Liver (tissue), 3 donors: Measurements from ENCODE around the gene SNX10.

Experiments used
- ATF3 ChIP-seq: IDR thresholded peaks from 2 replicates; pipeline ENCODE4 v1.6.1; 2016; ENCODE audit warnings: antibody characterized with exemption
- CTCF ChIP-seq: fragments of 150-350 bp; IDR thresholded peaks from 2 replicates; pipeline ENCODE4 v1.5.1; 2017; ENCODE audit warnings: improper control_type of control experiment, low read depth, low read length; ENCODE audit not compliant: missing input control
- REST ChIP-seq: IDR thresholded peaks from 2 replicates; pipeline ENCODE4 v1.6.1; 2016; ENCODE audit warnings: antibody characterized with exemption, mild to moderate bottlenecking
- SP1 ChIP-seq: IDR thresholded peaks from 2 replicates; pipeline ENCODE4 v1.6.1; 2018; ENCODE audit warnings: antibody characterized with exemption, mild to moderate bottlenecking
- TAF1 ChIP-seq: conservative IDR thresholded peaks from 2 replicates; pipeline ENCODE4 v1.6.1; 2016; ENCODE audit warnings: antibody characterized with exemption, mild to moderate bottlenecking
- ZBTB33 ChIP-seq: IDR thresholded peaks from 2 replicates; pipeline ENCODE4 v1.6.1; 2016; ENCODE audit warnings: antibody characterized with exemption
- donor health status: healthy.
- donor health status: healthy.

GRCh38 chr7:26267601-26268166 lies 24.0 kb upstream of the SNX10 start:
- TF ChIP-seq TAF1 (no peak), ZBTB33 (no peak), CTCF (no peak), SP1 (no peak), ATF3 (no peak), REST (no peak)
